Gastroesophageal sphincter (tissue), 4 donors: ENCODE results near the gene GALNTL6. TPM values are rescaled to one million over a fixed set of nuclear protein-coding genes. Genes with fewer than 3 reads are reported as not detected.

Experiments used
- ATAC-seq: fragments of 150-250 bp; one replicate; pipeline ENCODE4 v1.9.1; 2016; ENCODE audit warnings: mild to moderate bottlenecking, moderate library complexity
- H3K27ac ChIP-seq, 4 donors: fragments of 200-600 bp; sonication (generic) in 3 of 4; 1 replicate in 3 of 4; 2 replicates in 1 of 4; pipeline ENCODE4 v1.5.1; 2016 to 2019
- H3K27me3 ChIP-seq: fragments of 200-600 bp; sonication (generic); one replicate; pipeline ENCODE4 v1.5.1; 2019
- H3K36me3 ChIP-seq, 2 donors: fragments of 200-600 bp; sonication (generic); one replicate each; pipeline ENCODE4 v1.5.1; 2019; ENCODE audit warnings: control low read depth in 1 of 2
- H3K4me1 ChIP-seq, 3 donors: fragments of 200-600 bp; sonication (generic); 1 replicate in 2 of 3; 2 replicates in 1 of 3; pipeline ENCODE4 v1.5.1; 2016 to 2019; ENCODE audit warnings: control low read depth in 2 of 3
- H3K4me3 ChIP-seq, 2 donors: fragments of 200-600 bp; sonication (generic); one replicate each; pipeline ENCODE4 v1.5.1; 2019; ENCODE audit warnings: mild to moderate bottlenecking in 1 of 2, moderate library complexity in 1 of 2
- H3K9me3 ChIP-seq, 3 donors: fragments of 200-600 bp; sonication (generic); one replicate each; pipeline ENCODE4 v1.5.1; 2017 to 2019; ENCODE audit warnings: control low read depth in 2 of 3
- CTCF ChIP-seq, 4 experiments: fragments of 200-600 bp in 2 of 4; fragments of 450-650 bp in 2 of 4; sonication (generic) in 1 of 4; IDR thresholded peaks; one replicate each; pipeline ENCODE4 v1.5.1; 2017 to 2019; ENCODE audit warnings: antibody characterized with exemption in 4 of 4, mild to moderate bottlenecking in 2 of 4, moderate library complexity in 2 of 4
- EP300 ChIP-seq: sonication (generic); formaldehyde crosslinking; IDR thresholded peaks from one replicate; pipeline ENCODE4 v1.6.1; 2017; ENCODE audit warnings: antibody characterized with exemption, mild to moderate bottlenecking
- POLR2A ChIP-seq, 2 donors: fragments of 450-650 bp; IDR thresholded peaks; one replicate each; pipeline ENCODE4 v1.6.1; 2017; ENCODE audit warnings: antibody characterized with exemption in 2 of 2, mild to moderate bottlenecking in 2 of 2, moderate library complexity in 1 of 2
- POLR2AphosphoS5 ChIP-seq: sonication (generic); formaldehyde crosslinking; IDR thresholded peaks from one replicate; pipeline ENCODE4 v1.6.1; 2017; ENCODE audit warnings: antibody characterized with exemption
- WGBS, 2 donors: methylation state at CpG; one replicate each; pipeline ENCODE4 v1.1.5; 2018; ENCODE audit warnings: low coverage in 1 of 2; 5-methylcytosine and 5-hydroxymethylcytosine counted together
- total RNA-seq, 4 donors: library from RNA; depleted of rRNA; stranded (reverse); fragments of >200 nt; gene quantifications; one replicate each; pipeline ENCODE4 v1.1.0, GENCODE V29; 2016

The GALNTL6 gene
- total RNA-seq, 4 donors from 2014 or later: not detected

DNA sequence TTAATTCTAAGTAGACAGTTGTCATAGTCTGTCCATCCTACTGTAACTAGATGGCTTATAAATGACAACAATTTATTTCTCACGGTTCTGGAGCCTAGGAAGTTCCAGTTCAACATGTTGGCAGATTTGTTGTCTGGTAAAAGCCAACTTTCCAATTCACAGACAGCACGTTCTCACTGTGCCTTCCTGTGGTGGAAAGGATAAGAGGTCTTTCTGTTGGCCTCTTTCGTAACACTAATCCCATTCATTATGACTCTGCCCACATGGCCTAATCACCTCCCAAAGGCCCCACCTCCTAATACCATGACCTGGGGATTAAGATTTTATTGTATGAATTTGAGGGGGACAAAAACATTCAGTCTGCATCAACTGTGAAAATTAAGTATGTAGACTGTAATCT, 83.2 kb downstream of the GALNTL6 start:
- no peaks in the 10 kb centered on the region for H3K27me3 ChIP-seq
- H3K27ac ChIP-seq: no peak overlapping the region
- no peaks in the 10 kb centered on the region for H3K4me1 ChIP-seq
- H3K4me3 ChIP-seq: no peak overlapping the region
- WGBS, 2 donors: 64 to 83% methylated on average over 3 of the region's 3 CpGs
- no peaks in the 10 kb centered on the region for H3K36me3 ChIP-seq
- TF ChIP-seq EP300 (no peak), POLR2AphosphoS5 (no peak), POLR2A (IDR thresholded peaks at IDR 0.05) (no peak), CTCF (IDR thresholded peaks at IDR 0.05) (no peak)
- ATAC-seq: no peak
- H3K9me3 ChIP-seq: peaks cover 0 to 12% (median 0%) of the 10 kb centered on the region in 3 donors

- TF ChIP-seq POLR2AphosphoS5: no peak
- no peak for TF ChIP-seq POLR2A (IDR thresholded peaks at IDR 0.05)
- no peak for TF ChIP-seq CTCF (IDR thresholded peaks at IDR 0.05)
- TF ChIP-seq EP300: no peak
- H3K36me3 ChIP-seq: no peaks in the 10 kb centered on the region
- WGBS, 2 donors: 69 to 73% methylated on average over 2 of the region's 2 CpGs
- H3K9me3 ChIP-seq: no peaks in the 10 kb centered on the region
- no peak overlapping the region for H3K4me3 ChIP-seq
- ATAC-seq: no peak
- no peaks in the 10 kb centered on the region for H3K4me1 ChIP-seq
- H3K27me3 ChIP-seq: no peaks in the 10 kb centered on the region
- H3K27ac ChIP-seq: no peak overlapping the region
These were observed 106.1 kb downstream of the GALNTL6 start for GRCh38 chr4:171919314-171919713.

DNA sequence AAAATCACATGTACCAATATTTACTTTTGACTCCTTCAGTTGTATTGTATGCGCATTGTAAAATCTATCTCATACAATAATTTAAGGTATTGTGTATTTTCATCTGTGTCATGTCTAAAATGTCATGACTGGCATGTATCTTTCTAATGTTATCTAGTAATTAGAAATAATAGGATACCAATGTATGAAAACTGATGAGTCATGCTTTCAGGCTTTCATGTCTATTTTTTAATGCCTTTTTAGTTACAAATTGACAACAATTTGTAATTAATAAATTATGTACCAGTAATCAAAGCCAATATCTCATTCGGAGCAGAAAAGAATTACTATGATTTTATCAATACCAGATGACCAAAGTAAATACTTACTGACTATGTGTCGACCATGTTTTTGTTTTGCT, 107.7 kb downstream of the GALNTL6 start:
- Histone ChIP-seq H3K27me3 (no peaks in the 10 kb centered on the region), H3K9me3 (no peaks in the 10 kb centered on the region), H3K36me3 (no peaks in the 10 kb centered on the region), H3K4me3 (no peak overlapping the region), H3K4me1 (no peaks in the 10 kb centered on the region), H3K27ac (no peak overlapping the region)
- ATAC-seq: no peak
- TF ChIP-seq POLR2AphosphoS5 (no peak), POLR2A (IDR thresholded peaks at IDR 0.05) (no peak), CTCF (IDR thresholded peaks at IDR 0.05) (no peak), EP300 (no peak)
- 83 to 90% methylated on average over 3 of the region's 3 CpGs for WGBS, 2 donors

GRCh38 chr4:171924746-171925376, 111.7 kb downstream of the GALNTL6 start:
- Histone ChIP-seq H3K27me3 (peaks cover 9% of the 10 kb centered on the region), H3K36me3 (no peaks in the 10 kb centered on the region), H3K4me3 (no peak overlapping the region), H3K4me1 (no peaks in the 10 kb centered on the region), H3K9me3 (no peaks in the 10 kb centered on the region), H3K27ac (no peak overlapping the region)
- no peak for TF ChIP-seq CTCF (IDR thresholded peaks at IDR 0.05)
- no peak for TF ChIP-seq POLR2A (IDR thresholded peaks at IDR 0.05)
- TF ChIP-seq POLR2AphosphoS5: no peak
- TF ChIP-seq EP300: no peak
- ATAC-seq: no peak
- 54 to 70% methylated on average over 4 to 5 of the region's 5 CpGs for WGBS, 2 donors

- Histone ChIP-seq H3K4me1 (no peaks in the 10 kb centered on the region), H3K36me3 (no peaks in the 10 kb centered on the region), H3K27me3 (peaks cover 12% of the 10 kb centered on the region), H3K4me3 (no peak overlapping the region), H3K27ac (no peak overlapping the region), H3K9me3 (no peaks in the 10 kb centered on the region)
- TF ChIP-seq EP300 (no peak), POLR2AphosphoS5 (no peak), POLR2A (IDR thresholded peaks at IDR 0.05) (no peak), CTCF (IDR thresholded peaks at IDR 0.05) (no peak)
- ATAC-seq: no peak
- WGBS, 2 donors: 58 to 66% methylated on average over 4 of the region's 4 CpGs
These were observed 115.1 kb downstream of the GALNTL6 start for GRCh38 chr4:171928336-171928735.
